ENCODE measurements around the gene DDX39B. TPM values are rescaled to one million over a fixed set of nuclear protein-coding genes. Genes with fewer than 3 reads are reported as not detected.

The DDX39B gene
- total and polyA plus RNA-seq, 2 of the 8 experiments (the other 6 are each of a cell fraction or from before 2014, with no cell fraction given): 780 to 1,164 TPM

DNA sequence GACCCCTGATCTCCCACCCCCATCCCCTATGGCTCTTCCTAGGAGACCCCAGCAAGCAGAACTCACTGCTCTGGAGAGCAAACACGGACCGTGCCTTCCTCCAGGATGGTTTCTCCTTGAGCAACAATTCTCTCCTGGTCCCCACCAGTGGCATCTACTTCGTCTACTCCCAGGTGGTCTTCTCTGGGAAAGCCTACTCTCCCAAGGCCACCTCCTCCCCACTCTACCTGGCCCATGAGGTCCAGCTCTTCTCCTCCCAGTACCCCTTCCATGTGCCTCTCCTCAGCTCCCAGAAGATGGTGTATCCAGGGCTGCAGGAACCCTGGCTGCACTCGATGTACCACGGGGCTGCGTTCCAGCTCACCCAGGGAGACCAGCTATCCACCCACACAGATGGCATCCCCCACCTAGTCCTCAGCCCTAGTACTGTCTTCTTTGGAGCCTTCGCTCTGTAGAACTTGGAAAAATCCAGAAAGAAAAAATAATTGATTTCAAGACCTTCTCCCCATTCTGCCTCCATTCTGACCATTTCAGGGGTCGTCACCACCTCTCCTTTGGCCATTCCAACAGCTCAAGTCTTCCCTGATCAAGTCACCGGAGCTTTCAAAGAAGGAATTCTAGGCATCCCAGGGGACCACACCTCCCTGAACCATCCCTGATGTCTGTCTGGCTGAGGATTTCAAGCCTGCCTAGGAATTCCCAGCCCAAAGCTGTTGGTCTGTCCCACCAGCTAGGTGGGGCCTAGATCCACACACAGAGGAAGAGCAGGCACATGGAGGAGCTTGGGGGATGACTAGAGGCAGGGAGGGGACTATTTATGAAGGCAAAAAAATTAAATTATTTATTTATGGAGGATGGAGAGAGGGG lies 31.7 kb upstream of the DDX39B start:
- 89% methylated on average over 9 of the region's 9 CpGs; no CpG with 5 or more reads in 1 of the 2 experiments for whole genome bisulfite sequencing, 2 experiments (ENCODE audit: extremely low coverage in 1 of 2, insufficient coverage in 1 of 2, insufficient read length in 1 of 2, insufficient replicate concordance in 2 of 2, low coverage in 1 of 2, low lambda C conversion rate in 2 of 2, missing lambda C conversion rate in 1 of 2)
- CTCF ChIA-PET (ENCODE audit: partially characterized antibody): interaction anchor here (0.6 to 19.2 kb wide), 9 partner anchors 8 to 40 kb away, joined by 3 to 640 read pairs (median 5); partner anchors contain the start of genes ATP6V1G2, LST1, LTB and NCR3
- no peak for TF ChIP-seq TAF1 (IDR thresholded peaks at IDR 0.05; ENCODE audit: low read depth, low read length)
- no peak for TF ChIP-seq KDM5A (IDR thresholded peaks at IDR 0.05; ENCODE audit: low read length)
- TF ChIP-seq SUZ12 (IDR thresholded peaks at IDR 0.05; ENCODE audit: low read length): no peak
- TF ChIP-seq POU5F1 (IDR thresholded peaks at IDR 0.05; ENCODE audit: low read depth, low read length): no peak
- no peak for TF ChIP-seq CHD1 (IDR thresholded peaks at IDR 0.05; ENCODE audit: low read depth, low read length)
- no peak for TF ChIP-seq SIN3A (conservative IDR thresholded peaks at IDR 0.05 in 1 of 2, IDR thresholded peaks at IDR 0.05 in 1 of 2; ENCODE audit: low read depth in 1 of 2, low read length in 2 of 2)
- TF ChIP-seq CTBP2 (IDR thresholded peaks at IDR 0.05; ENCODE audit: borderline replicate concordance, insufficient read depth, insufficient read length, low read length): no peak
- no peak for TF ChIP-seq RAD21 (IDR thresholded peaks at IDR 0.05 in 1 of 2, conservative IDR thresholded peaks at IDR 0.05 in 1 of 2; ENCODE audit: low read depth in 2 of 2, low read length in 2 of 2)
- TF ChIP-seq FOSL1 (IDR thresholded peaks at IDR 0.05; ENCODE audit: insufficient read depth, low read depth, low read length): no peak
- TF ChIP-seq KDM1A (IDR thresholded peaks at IDR 0.05; ENCODE audit: borderline replicate concordance, low read length): no peak
- TF ChIP-seq JUN (IDR thresholded peaks at IDR 0.05; ENCODE audit: low read depth, low read length): no peak

More for the DNA sequence above, 31.7 kb upstream of the DDX39B start:
- H3K56ac ChIP-seq (replicated peaks; ENCODE audit: insufficient read length, low read depth, low read length): no peak overlapping the region
- no peaks in the 10 kb centered on the region for H3K79me2 ChIP-seq (ENCODE audit: control insufficient read depth in 1 of 2, insufficient read depth in 2 of 2, low read length in 2 of 2)
- no peak overlapping the region for H3K18ac ChIP-seq (ENCODE audit: extremely low read depth, low read length)
- FAIRE-seq: no peak
- H4K8ac ChIP-seq (ENCODE audit: extremely low read depth, insufficient read depth, low read length): no peak overlapping the region
- H3K14ac ChIP-seq (ENCODE audit: insufficient read length): no peak overlapping the region
- no peak overlapping the region for H3K23ac ChIP-seq (ENCODE audit: insufficient read length)
- POLR2A ChIA-PET (ENCODE audit: partially characterized antibody): interaction anchor here (0.8 to 12.2 kb wide), 10 partner anchors 13 to 265 kb away, joined by 3 to 110 read pairs (median 4); partner anchors contain the start of genes ATP6V1G2 and DDX39B
- no peak overlapping the region for H2BK5ac ChIP-seq (ENCODE audit: low read depth, low read length)
- H2AFZ ChIP-seq (ENCODE audit: low read length): no peak overlapping the region
- H3K36me3 ChIP-seq (ENCODE audit: control insufficient read depth in 2 of 4, insufficient read depth in 4 of 4, low read length in 3 of 4): no peaks in the 10 kb centered on the region
- no peak overlapping the region for H3K4ac ChIP-seq (replicated peaks; ENCODE audit: insufficient read length, low read depth, low read length)
- 0 out of 2 replicates have a peak overlapping the region, but pooled peaks have one; percentile 27 for H2BK12ac ChIP-seq (ENCODE audit: low read depth, low read length)
- no peak overlapping the region for H4K91ac ChIP-seq (replicated peaks; ENCODE audit: insufficient read length, low read length)
- H3K9me3 ChIP-seq (ENCODE audit: insufficient read depth in 2 of 2, low read depth in 1 of 2, low read length in 1 of 2): no peaks in the 10 kb centered on the region
- H4K20me1 ChIP-seq (replicated peaks in 1 of 2; ENCODE audit: control insufficient read depth in 1 of 2, insufficient read depth in 2 of 2, low read length in 2 of 2): no peaks in the 10 kb centered on the region
- no peaks in the 10 kb centered on the region for H3K27me3 ChIP-seq (replicated peaks in 1 of 4; ENCODE audit: control insufficient read depth in 3 of 4, extremely low read depth in 1 of 4, insufficient read depth in 3 of 4, low read length in 3 of 4)
- H2BK20ac ChIP-seq (ENCODE audit: low read length): no peak overlapping the region
- no peaks in the 10 kb centered on the region for H3K79me1 ChIP-seq (ENCODE audit: low read depth, low read length)
- H4K5ac ChIP-seq (ENCODE audit: insufficient read length, low read depth, low read length): no peak overlapping the region
- no peaks in the 10 kb centered on the region; a peak in 1 of 7 replicates for H3K4me1 ChIP-seq (replicated peaks in 1 of 4; ENCODE audit: control insufficient read depth in 3 of 4, insufficient read depth in 4 of 4, low read length in 3 of 4)
- H3K23me2 ChIP-seq (ENCODE audit: low read depth, low read length): no peaks in the 10 kb centered on the region; the same call in 1 of the 2 replicates
- no peak overlapping the region for H3K27ac ChIP-seq (ENCODE audit: low read depth, low read length)
- no peak overlapping the region for H2BK120ac ChIP-seq (replicated peaks; ENCODE audit: low read depth, low read length)
- no peak overlapping the region for H3K4me2 ChIP-seq (ENCODE audit: insufficient read depth in 1 of 2, low read depth in 2 of 2, low read length in 2 of 2)
- no peak overlapping the region for H2AK5ac ChIP-seq (ENCODE audit: low read depth, low read length)
- DNase-seq (ENCODE audit: low read depth in 1 of 2, low spot score in 2 of 2): no peak
- H3K9ac ChIP-seq (replicated peaks in 1 of 4; ENCODE audit: extremely low read depth in 1 of 4, low read depth in 3 of 4, low read length in 3 of 4): no peak overlapping the region
- H3K4me3 ChIP-seq (ENCODE audit: extremely low read depth in 1 of 4, insufficient read depth in 2 of 4, low read depth in 3 of 4, low read length in 4 of 4): no peak overlapping the region
- no peak overlapping the region for H2BK15ac ChIP-seq (ENCODE audit: low read length)

Measured in H1 (cell line).